ENCODE measurements around the gene KDF1. TPM values are rescaled to one million over a fixed set of nuclear protein-coding genes. Genes with fewer than 3 reads are reported as not detected.

The KDF1 gene
- total and polyA plus RNA-seq, 2 experiments from 2014 or later: 13.6 to 21.1 TPM

DNA sequence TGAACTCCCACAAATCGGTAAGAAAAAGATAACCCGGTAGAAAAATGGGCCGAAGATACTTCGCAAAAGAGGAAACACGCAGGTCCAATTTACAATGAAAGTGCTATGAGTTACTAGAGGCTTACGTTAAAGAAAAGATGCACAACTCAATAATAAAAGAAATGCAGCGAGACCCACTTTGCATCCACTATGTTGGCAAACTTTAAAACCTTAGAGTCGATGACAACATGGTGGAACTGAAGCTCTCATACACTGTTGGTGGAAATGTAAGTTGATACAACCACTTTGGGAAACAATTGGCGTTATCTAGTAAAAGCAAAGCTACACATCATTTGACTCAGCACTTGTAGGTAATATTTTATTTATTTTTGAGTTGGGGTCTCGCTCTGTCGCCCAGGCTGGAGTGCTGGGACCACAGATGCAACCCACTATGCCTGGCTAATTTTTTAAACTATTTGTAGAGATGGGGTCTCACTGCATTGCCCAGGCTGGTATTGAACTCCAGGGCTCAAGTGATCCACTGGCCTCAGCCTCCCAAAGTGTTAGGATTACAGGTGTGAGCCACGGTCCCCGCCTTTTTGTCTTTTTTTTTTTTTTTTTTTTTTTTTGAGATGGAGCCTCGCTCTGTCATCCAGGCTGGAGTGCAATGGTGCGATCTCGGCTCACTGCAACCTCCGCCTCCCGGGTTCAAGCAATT, 59.3 kb downstream of the KDF1 start:
- H3K79me2 ChIP-seq (replicated peaks; ENCODE audit: insufficient read depth): peaks cover 24% of the 10 kb centered on the region
- ATAC-seq (no peak), DNase-seq (ENCODE audit: low spot score) (no peak)
- H4K20me1 ChIP-seq (replicated peaks; ENCODE audit: insufficient read depth): no peaks in the 10 kb centered on the region
- H3K27me3 ChIP-seq (ENCODE audit: insufficient read depth): no peaks in the 10 kb centered on the region
- Mint-ChIP-seq H3K36me3 (ENCODE audit: low read depth) (peaks cover 9% of the 10 kb centered on the region; the same call in 2 of the 3 replicates), H3K4me1 (peaks cover 8% of the 10 kb centered on the region), H3K27ac (peak overlapping the region; percentile 97), H3K27me3 (ENCODE audit: insufficient read depth, low read depth, poor library complexity) (peaks cover 2% of the 10 kb centered on the region), H3K4me3 (peak overlapping the region; percentile 87), H3K9me3 (no peaks in the 10 kb centered on the region)
- no peaks in the 10 kb centered on the region for H3K9me2 ChIP-seq (ENCODE audit: insufficient read depth)
- H3K27ac ChIP-seq (ENCODE audit: low read depth): peak overlapping the region; percentile 94
- H3K36me3 ChIP-seq (ENCODE audit: insufficient read depth): peaks cover 6% of the 10 kb centered on the region; the same call in 1 of the 2 replicates
- peak overlapping the region; percentile 84; the same call in 1 of the 2 replicates for H2AFZ ChIP-seq
- H3K4me2 ChIP-seq: peak overlapping the region; percentile 89
- H3K4me1 ChIP-seq (ENCODE audit: insufficient read depth): peaks cover 7% of the 10 kb centered on the region
- TF ChIP-seq, protein P1, sequence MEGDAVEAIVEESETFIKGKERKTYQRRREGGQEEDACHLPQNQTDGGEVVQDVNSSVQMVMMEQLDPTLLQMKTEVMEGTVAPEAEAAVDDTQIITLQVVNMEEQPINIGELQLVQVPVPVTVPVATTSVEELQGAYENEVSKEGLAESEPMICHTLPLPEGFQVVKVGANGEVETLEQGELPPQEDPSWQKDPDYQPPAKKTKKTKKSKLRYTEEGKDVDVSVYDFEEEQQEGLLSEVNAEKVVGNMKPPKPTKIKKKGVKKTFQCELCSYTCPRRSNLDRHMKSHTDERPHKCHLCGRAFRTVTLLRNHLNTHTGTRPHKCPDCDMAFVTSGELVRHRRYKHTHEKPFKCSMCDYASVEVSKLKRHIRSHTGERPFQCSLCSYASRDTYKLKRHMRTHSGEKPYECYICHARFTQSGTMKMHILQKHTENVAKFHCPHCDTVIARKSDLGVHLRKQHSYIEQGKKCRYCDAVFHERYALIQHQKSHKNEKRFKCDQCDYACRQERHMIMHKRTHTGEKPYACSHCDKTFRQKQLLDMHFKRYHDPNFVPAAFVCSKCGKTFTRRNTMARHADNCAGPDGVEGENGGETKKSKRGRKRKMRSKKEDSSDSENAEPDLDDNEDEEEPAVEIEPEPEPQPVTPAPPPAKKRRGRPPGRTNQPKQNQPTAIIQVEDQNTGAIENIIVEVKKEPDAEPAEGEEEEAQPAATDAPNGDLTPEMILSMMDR (conservative IDR thresholded peaks at IDR 0.05; ENCODE audit: low read depth in 2 of 2): no peak
- TF ChIP-seq CREB1 (CRISPR knock-in tag; IDR thresholded peaks at IDR 0.05; ENCODE audit: low read depth) (no peak), POLR2AphosphoS5 (IDR thresholded peaks at IDR 0.05; ENCODE audit: low read depth) (no peak), ZNF331 (CRISPR knock-in tag; IDR thresholded peaks at IDR 0.05; ENCODE audit: low read depth) (no peak), STAT1 (IDR thresholded peaks at IDR 0.05; ENCODE audit: unreplicated experiment) (no peak), ZNF114 (CRISPR knock-in tag; IDR thresholded peaks at IDR 0.05) (no peak), JUNB (IDR thresholded peaks at IDR 0.05; ENCODE audit: unreplicated experiment) (no peak), EZH2phosphoT487 (IDR thresholded peaks at IDR 0.05; ENCODE audit: unreplicated experiment) (no peak), EZH2 (IDR thresholded peaks at IDR 0.05; ENCODE audit: low read depth, unreplicated experiment) (no peak), REST (IDR thresholded peaks at IDR 0.05; ENCODE audit: unreplicated experiment) (no peak), NANOG (IDR thresholded peaks at IDR 0.05; ENCODE audit: borderline replicate concordance) (no peak)
- TF ChIP-seq, protein P2, sequence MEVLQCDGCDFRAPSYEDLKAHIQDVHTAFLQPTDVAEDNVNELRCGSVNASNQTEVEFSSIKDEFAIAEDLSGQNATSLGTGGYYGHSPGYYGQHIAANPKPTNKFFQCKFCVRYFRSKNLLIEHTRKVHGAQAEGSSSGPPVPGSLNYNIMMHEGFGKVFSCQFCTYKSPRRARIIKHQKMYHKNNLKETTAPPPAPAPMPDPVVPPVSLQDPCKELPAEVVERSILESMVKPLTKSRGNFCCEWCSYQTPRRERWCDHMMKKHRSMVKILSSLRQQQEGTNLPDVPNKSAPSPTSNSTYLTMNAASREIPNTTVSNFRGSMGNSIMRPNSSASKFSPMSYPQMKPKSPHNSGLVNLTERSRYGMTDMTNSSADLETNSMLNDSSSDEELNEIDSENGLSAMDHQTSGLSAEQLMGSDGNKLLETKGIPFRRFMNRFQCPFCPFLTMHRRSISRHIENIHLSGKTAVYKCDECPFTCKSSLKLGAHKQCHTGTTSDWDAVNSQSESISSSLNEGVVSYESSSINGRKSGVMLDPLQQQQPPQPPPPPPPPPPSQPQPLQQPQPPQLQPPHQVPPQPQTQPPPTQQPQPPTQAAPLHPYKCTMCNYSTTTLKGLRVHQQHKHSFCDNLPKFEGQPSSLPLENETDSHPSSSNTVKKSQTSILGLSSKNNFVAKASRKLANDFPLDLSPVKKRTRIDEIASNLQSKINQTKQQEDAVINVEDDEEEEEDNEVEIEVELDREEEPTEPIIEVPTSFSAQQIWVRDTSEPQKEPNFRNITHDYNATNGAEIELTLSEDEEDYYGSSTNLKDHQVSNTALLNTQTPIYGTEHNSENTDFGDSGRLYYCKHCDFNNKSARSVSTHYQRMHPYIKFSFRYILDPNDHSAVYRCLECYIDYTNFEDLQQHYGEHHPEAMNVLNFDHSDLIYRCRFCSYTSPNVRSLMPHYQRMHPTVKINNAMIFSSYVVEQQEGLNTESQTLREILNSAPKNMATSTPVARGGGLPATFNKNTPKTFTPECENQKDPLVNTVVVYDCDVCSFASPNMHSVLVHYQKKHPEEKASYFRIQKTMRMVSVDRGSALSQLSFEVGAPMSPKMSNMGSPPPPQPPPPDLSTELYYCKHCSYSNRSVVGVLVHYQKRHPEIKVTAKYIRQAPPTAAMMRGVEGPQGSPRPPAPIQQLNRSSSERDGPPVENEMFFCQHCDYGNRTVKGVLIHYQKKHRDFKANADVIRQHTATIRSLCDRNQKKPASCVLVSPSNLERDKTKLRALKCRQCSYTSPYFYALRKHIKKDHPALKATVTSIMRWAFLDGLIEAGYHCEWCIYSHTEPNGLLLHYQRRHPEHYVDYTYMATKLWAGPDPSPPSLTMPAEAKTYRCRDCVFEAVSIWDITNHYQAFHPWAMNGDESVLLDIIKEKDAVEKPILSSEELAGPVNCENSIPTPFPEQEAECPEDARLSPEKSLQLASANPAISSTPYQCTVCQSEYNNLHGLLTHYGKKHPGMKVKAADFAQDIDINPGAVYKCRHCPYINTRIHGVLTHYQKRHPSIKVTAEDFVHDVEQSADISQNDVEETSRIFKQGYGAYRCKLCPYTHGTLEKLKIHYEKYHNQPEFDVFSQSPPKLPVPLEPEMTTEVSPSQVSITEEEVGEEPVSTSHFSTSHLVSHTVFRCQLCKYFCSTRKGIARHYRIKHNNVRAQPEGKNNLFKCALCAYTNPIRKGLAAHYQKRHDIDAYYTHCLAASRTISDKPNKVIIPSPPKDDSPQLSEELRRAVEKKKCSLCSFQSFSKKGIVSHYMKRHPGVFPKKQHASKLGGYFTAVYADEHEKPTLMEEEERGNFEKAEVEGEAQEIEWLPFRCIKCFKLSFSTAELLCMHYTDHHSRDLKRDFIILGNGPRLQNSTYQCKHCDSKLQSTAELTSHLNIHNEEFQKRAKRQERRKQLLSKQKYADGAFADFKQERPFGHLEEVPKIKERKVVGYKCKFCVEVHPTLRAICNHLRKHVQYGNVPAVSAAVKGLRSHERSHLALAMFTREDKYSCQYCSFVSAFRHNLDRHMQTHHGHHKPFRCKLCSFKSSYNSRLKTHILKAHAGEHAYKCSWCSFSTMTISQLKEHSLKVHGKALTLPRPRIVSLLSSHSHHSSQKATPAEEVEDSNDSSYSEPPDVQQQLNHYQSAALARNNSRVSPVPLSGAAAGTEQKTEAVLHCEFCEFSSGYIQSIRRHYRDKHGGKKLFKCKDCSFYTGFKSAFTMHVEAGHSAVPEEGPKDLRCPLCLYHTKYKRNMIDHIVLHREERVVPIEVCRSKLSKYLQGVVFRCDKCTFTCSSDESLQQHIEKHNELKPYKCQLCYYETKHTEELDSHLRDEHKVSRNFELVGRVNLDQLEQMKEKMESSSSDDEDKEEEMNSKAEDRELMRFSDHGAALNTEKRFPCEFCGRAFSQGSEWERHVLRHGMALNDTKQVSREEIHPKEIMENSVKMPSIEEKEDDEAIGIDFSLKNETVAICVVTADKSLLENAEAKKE (CRISPR knock-in tag; IDR thresholded peaks at IDR 0.05): no peak
- TF ChIP-seq, protein P3, sequence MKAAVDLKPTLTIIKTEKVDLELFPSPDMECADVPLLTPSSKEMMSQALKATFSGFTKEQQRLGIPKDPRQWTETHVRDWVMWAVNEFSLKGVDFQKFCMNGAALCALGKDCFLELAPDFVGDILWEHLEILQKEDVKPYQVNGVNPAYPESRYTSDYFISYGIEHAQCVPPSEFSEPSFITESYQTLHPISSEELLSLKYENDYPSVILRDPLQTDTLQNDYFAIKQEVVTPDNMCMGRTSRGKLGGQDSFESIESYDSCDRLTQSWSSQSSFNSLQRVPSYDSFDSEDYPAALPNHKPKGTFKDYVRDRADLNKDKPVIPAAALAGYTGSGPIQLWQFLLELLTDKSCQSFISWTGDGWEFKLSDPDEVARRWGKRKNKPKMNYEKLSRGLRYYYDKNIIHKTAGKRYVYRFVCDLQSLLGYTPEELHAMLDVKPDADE (IDR thresholded peaks at IDR 0.05): no peak
- H3K4me3 ChIP-seq: peak overlapping the region; percentile 84
- H3F3A ChIP-seq (replicated peaks; ENCODE audit: low read depth): 0 out of 2 replicates have a peak, but pooled peaks cover 5% of the 10 kb centered on the region
